ENCODE measurements around the gene BTBD9.

DNA sequence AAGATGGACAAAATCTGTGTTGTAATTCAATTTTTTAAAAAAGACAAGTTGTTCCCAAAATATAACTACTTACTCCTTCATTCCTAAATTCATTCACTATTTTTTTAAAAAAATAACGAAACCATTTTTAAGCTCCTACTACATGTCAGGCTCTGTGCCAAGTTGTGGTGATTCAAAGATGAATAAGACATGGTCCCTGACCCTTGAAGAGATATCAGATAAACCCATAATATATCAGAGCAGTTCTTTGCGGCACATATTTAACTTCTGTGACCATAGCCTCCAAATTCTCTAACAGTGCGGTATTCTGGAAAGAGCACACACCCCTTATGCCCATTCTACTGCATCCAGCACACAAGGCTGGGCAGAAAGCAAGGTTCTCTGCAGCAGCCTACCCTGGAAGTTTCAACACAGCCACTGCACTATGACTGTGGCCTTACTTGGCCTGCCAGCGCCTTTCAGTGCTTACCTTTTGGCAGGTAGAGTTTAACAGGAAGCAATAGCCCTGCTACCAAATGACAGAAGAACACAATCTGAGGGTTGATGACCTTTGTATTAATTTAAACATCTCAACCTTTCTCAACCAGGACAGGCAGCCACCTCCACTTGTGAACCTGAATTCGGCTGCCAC is 406.5 kb downstream of the BTBD9 start:
- no peak for TF ChIP-seq MAX (IDR thresholded peaks at IDR 0.05; ENCODE audit: insufficient read depth, insufficient read length)
- no peak for TF ChIP-seq CTCF (IDR thresholded peaks at IDR 0.05; ENCODE audit: extremely low read depth in 1 of 2, insufficient read depth in 1 of 2, low read depth in 1 of 2, low read length in 2 of 2)
- no peak for TF ChIP-seq POLR2AphosphoS5 (IDR thresholded peaks at IDR 0.05; ENCODE audit: insufficient read depth, low read depth, low read length)
- TF ChIP-seq POLR2A (IDR thresholded peaks at IDR 0.05; ENCODE audit: low read depth, low read length) = no peak
- TF ChIP-seq EZH2 (IDR thresholded peaks at IDR 0.05; ENCODE audit: borderline replicate concordance, low read depth, low read length, severe bottlenecking) = no peak
- peak; percentile 41 for TF ChIP-seq FOS (IDR thresholded peaks at IDR 0.05; ENCODE audit: borderline replicate concordance, insufficient read depth, low read length)
- no peak for TF ChIP-seq MYC (IDR thresholded peaks at IDR 0.05; ENCODE audit: low read depth, low read length)
- TF ChIP-seq JUN (IDR thresholded peaks at IDR 0.05; ENCODE audit: borderline replicate concordance, insufficient read depth, insufficient read length, low read depth) = no peak
- TF ChIP-seq GATA2 (IDR thresholded peaks at IDR 0.05; ENCODE audit: insufficient read depth, insufficient read length, low read depth, low read length) = peak; percentile 72

Measured in endothelial cell of umbilical vein (primary cell).